Measurements from ENCODE around the gene SDK1.

DNA sequence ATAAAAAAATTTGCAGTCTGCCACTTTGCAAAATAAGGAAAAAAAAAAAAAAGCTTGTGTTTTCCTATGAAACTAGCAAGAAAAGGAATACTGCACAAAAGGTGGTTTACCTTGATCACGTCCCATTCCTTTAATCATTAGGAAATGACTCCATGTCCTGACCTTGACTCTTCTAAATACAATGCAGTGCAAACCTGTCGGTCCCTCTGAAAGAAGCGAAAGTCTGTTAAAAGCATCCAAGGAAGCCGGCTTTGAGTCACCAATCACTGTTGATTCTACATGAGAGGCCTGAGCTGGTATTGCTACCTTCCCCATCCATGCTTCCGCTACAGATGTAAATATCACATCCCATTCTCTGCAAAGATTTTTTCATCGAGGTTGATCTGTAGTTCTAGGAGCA lies 652.1 kb downstream of the SDK1 start:
- TF ChIP-seq, protein P1, sequence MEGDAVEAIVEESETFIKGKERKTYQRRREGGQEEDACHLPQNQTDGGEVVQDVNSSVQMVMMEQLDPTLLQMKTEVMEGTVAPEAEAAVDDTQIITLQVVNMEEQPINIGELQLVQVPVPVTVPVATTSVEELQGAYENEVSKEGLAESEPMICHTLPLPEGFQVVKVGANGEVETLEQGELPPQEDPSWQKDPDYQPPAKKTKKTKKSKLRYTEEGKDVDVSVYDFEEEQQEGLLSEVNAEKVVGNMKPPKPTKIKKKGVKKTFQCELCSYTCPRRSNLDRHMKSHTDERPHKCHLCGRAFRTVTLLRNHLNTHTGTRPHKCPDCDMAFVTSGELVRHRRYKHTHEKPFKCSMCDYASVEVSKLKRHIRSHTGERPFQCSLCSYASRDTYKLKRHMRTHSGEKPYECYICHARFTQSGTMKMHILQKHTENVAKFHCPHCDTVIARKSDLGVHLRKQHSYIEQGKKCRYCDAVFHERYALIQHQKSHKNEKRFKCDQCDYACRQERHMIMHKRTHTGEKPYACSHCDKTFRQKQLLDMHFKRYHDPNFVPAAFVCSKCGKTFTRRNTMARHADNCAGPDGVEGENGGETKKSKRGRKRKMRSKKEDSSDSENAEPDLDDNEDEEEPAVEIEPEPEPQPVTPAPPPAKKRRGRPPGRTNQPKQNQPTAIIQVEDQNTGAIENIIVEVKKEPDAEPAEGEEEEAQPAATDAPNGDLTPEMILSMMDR (IDR thresholded peaks at IDR 0.05; ENCODE audit: low read depth, low read length), result no peak
- TF ChIP-seq POLR2A (IDR thresholded peaks at IDR 0.05; ENCODE audit: extremely low read depth, insufficient read length), result no peak

All from NB4 (cell line).